AG04449 (cell line): ENCODE data around the gene STK4.
"Not testable (repeated sequence)": the region's sequence is repeated elsewhere in the genome, so short reads cannot be mapped to it uniquely, and the experiment has no call there.

Experiments
- CTCF ChIA-PET: fragments of 350-600 bp; formaldehyde crosslinking; extraction: SDS; loops from one replicate; lab custom pipeline; 2021; ENCODE audit warnings: antibody characterized with exemption; lab: Yijun Ruan, JAX
- POLR2A ChIA-PET: fragments of 400-600, 350-600 bp; formaldehyde crosslinking; extraction: SDS; loops from one replicate; lab custom pipeline; 2020; ENCODE audit warnings: antibody characterized with exemption, inconsistent platforms; lab: Yijun Ruan, JAX
- DNase-seq: peaks from one replicate; pipeline ENCODE4 v3.0.0-alpha.2; 2010; ENCODE audit warnings: low read depth, low spot score
- H3K4me3 ChIP-seq: 2 replicates; pipeline ENCODE4 v1.5.1; 2011; ENCODE audit warnings: low read depth, mild to moderate bottlenecking, control low read depth, low read length
- CTCF ChIP-seq: IDR thresholded peaks from one replicate; pipeline ENCODE4 v1.5.1; 2011; ENCODE audit warnings: mild to moderate bottlenecking, moderate library complexity, low read length, control low read depth, inconsistent platforms; ENCODE audit not compliant: insufficient read depth; ENCODE audit errors: missing control alignments

STK4 gene

DNA sequence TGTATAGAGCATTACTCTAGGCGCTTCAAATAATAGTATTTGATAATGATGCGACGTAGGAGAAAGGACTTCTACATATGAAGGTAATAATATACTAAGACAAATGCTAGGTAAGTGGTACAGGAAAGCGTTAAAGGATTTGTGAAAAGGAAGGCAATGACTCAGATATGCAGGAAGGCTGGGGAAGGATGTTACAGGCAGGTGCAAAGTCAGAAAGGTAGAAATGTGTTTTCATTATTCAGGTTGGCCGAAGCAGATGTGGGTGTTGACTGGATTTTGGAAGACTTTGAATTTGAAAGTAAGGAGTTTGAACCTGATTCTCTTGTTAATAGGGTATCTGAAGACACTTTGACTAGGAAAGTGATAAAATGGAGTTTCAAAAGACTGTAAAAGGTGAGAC, 51.0 kb downstream of the STK4 start:
- ChIA-PET CTCF (interaction anchor here (1.3 to 8.6 kb wide), 3 partner anchors 26 to 79 kb away, joined by 4 to 79 read pairs (median 18); no protein-coding TSS in a partner anchor), POLR2A (no interaction called here)
- DNase-seq, result no peak
- no peak overlapping the region for H3K4me3 ChIP-seq
- TF ChIP-seq CTCF, result no peak

- POLR2A ChIA-PET, result no interaction called here
- TF ChIP-seq CTCF, result no peak
- CTCF ChIA-PET, result interaction anchor here (1.3 to 8.6 kb wide), 2 partner anchors 26 to 76 kb away, joined by 4 to 79 read pairs; no protein-coding TSS in a partner anchor
- no peak for DNase-seq
- H3K4me3 ChIP-seq, result no peak overlapping the region
Observed at GRCh38 chr20:45017857-45018256, 51.5 kb downstream of the STK4 start.

- ChIA-PET CTCF (interaction anchor here (0.8 to 3.2 kb wide), 8 partner anchors 8 to 274 kb away, joined by 3 to 16 read pairs (median 6); no protein-coding TSS in a partner anchor), POLR2A (no interaction called here)
- DNase-seq, result no peak
- TF ChIP-seq CTCF, result no peak
- H3K4me3 ChIP-seq, result no peak overlapping the region
Observed at GRCh38 chr20:45019027-45019761, 52.9 kb downstream of the STK4 start.

- no peak overlapping the region for H3K4me3 ChIP-seq
- TF ChIP-seq CTCF, result no peak
- CTCF ChIA-PET, result interaction anchor here (0.8 to 3.2 kb wide), 10 partner anchors 9 to 274 kb away, joined by 3 to 16 read pairs (median 4); no protein-coding TSS in a partner anchor
- POLR2A ChIA-PET, result no interaction called here
- no peak for DNase-seq
Observed at GRCh38 chr20:45019762-45020123, 53.4 kb downstream of the STK4 start.

DNA sequence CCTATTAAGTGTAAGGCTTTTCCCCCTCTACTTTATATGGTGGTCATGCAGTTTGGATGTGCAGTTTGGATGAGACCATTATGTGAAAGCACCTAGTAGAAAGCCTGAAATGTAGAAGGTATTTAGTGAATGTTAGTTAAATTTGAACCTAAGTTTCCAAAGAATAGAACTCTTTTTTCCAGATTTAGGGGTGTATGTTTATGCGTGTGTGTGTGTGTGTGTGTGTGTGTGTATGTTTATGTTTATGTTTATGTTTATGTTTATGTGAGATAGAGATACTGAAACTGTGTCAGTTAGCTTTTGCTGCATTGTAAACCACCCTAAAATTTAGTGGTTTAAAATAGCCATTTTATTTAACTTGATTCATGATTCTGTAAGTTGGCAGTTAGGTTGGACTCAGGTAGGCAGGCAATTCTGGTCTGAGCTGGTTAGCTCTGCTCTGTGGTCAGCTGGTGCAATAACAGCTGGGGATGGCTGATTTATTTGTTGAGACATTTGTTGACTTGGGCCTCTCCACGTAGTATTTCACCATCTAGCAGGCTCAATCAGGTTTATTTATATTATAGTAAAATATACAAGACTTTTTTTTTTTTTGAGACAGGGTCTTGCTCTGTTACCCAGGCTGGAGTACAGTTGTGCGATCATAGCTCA, 54.0 kb downstream of the STK4 start:
- H3K4me3 ChIP-seq, result no peak overlapping the region
- ChIA-PET POLR2A (no interaction called here), CTCF (interaction anchor here (0.7 to 3.2 kb wide), 10 partner anchors 9 to 273 kb away, joined by 3 to 16 read pairs (median 4); no protein-coding TSS in a partner anchor)
- DNase-seq, result no peak
- TF ChIP-seq CTCF, result no peak

DNA sequence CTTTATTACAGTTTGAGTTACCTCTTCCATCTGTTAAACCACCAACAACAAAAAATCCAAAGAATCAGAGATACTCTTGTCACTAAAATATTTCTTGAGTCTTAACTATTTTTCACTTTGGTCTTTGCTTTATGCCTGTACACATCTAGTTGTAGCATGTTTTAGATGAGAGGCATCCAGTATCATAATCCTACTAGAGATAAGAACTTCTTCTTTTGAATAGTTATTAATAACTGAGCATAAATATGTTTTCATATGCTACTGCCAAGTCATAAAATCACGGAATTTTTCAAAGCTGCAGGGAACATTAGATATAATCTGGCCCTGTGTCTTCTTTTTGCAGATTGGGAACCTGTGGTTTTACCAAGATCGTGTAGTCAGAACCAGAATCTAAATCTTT, 55.3 kb downstream of the STK4 start:
- ChIA-PET CTCF (interaction anchor here (0.9 to 3.2 kb wide), 2 partner anchors 10 to 14 kb away, joined by 3 to 9 read pairs; no protein-coding TSS in a partner anchor), POLR2A (no interaction called here)
- no peak for TF ChIP-seq CTCF
- no peak overlapping the region for H3K4me3 ChIP-seq
- no peak for DNase-seq

- DNase-seq, H3K4me3 ChIP-seq, POLR2A ChIA-PET: not testable (repeated sequence)
- CTCF ChIA-PET, result interaction anchor here (1.5 kb wide), 1 partner anchor 9 kb away, joined by 3 read pairs; no protein-coding TSS in a partner anchor
Observed at GRCh38 chr20:45023140-45023539, 56.8 kb downstream of the STK4 start.
